NCI-H187 (cell line): ENCODE measurements around the gene TBC1D24.

ENCODE experiments used
- DNase-seq, 2 experiments: peaks; one replicate each; lab custom pipeline; 2025; lab: John Stamatoyannopoulos, UW

Gene TBC1D24

GRCh38 chr16:2517954-2518605 is 43.2 kb downstream of the TBC1D24 start:
- DNase-seq = no peak

DNA sequence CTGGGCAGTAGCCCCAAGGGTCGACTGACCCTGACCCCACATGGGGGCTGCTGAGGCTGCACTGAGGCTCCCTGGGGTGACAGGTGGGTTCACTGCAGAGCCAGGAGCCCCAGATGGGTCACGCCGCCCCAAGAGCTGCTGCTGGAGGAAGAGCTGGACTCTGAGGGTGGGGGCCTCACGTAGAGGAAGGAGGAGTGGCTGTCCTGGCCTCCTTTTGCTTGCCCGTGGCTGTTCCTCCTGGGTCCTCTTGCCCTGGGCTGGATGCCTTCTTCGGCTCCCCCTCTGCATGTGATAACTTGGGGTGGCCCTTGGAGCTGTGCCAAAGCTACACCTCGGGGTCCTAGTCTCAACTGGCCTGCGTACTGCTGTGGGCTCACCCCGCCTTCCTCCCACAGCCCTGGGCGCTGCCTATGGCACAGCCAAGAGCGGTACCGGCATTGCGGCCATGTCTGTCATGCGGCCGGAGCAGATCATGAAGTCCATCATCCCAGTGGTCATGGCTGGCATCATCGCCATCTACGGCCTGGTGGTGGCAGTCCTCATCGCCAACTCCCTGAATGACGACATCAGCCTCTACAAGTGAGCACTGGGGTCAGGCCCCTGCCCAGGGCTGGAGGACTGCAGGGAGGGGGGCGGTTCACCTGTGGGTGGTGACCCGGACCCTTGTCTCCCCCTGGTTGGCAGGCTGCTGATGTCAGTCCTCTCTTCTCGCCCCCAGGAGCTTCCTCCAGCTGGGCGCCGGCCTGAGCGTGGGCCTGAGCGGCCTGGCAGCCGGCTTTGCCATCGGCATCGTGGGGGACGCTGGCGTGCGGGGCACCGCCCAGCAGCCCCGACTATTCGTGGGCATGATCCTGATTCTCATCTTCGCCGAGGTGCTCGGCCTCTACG is 44.1 kb downstream of the TBC1D24 start:
- no peak for DNase-seq

DNA sequence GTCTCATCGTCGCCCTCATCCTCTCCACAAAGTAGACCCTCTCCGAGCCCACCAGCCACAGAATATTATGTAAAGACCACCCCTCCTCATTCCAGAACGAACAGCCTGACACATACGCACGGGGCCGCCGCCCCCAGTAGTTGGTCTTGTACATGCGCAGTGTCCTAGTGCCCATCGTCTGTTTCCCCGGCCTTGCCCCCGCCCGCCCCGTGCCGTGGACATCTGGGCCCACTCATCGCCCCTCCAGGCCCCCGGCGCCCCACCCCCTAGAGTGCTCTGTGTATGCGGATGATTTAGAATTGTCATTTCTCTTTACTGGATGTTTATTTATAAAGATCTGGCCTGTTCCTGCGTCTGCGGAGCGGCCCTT is 44.8 kb downstream of the TBC1D24 start:
- DNase-seq = no peak

DNA sequence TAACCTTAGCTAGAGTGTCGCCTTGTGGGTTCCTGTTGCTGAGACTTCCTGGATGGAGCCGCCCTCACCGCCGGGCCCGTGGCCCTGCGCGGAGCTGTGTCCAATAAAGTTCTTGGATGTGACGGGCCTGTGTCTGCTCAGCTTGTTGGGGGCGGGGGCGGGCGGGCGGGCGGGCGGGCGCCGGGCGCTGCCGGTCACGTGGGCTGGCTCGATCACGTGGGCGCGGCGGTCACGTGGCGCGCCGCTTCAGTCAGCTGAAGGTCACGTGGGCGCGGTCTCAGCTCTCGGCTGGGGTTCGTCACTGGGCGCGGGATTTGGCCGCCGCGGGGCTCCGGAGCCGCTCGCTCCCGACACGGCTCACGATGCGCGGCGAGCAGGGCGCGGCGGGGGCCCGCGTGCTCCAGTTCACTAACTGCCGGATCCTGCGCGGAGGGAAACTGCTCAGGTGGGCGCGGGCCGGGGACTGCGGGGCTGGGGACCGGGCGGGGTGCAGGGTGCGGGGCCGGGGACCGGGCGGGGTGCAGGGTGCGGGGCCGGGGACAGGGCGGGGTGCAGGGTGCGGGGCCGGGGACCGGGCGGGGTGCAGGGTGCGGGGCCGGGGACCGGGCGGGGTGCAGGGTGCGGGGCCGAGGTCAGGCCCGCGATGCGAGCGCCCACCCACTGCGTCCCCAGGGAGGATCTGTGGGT is 45.3 kb downstream of the TBC1D24 start, which contains the start of gene AMDHD2:
AMDHD2 (plus strand) TSS at position 275 of the 687 bp plus-strand sequence; CDS start at position 363, 88 bp downstream.
- peak; percentile 84 to 95 for DNase-seq

- DNase-seq = no peak
Measured at GRCh38 chr16:2520784-2521531, 46.0 kb downstream of the TBC1D24 start.

- DNase-seq = no peak
Measured at GRCh38 chr16:2523801-2524231, 48.9 kb downstream of the TBC1D24 start.

DNA sequence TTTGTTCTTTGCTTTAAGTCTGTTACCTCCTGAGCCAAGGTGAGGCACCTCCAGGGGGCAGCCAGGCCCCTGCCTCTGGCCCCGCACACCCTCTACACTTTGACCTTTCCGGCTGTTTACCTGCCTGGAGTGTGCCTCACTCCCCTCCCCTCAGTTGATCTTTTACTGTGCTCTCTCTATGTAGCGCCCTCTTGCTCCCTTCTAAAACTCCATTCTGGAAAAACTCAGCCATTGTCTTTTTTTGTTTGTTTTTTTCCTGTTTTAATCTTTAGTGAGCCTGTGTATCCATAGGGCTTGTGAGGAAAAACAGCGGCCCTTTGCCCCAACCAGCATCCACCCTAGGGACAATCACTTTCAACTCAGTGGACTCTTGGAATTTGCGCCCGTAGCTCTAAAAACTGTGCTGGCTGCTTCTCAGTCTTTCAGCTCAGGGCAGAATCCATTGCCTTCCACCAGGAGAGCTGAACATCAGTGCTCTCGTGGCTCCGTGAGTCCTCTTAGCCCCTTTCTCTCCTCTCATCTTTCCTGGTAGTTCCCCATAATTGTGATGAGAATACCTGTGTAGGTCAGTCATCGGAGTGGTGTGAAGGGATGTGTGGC is 49.5 kb downstream of the TBC1D24 start:
- DNase-seq = no peak

DNA sequence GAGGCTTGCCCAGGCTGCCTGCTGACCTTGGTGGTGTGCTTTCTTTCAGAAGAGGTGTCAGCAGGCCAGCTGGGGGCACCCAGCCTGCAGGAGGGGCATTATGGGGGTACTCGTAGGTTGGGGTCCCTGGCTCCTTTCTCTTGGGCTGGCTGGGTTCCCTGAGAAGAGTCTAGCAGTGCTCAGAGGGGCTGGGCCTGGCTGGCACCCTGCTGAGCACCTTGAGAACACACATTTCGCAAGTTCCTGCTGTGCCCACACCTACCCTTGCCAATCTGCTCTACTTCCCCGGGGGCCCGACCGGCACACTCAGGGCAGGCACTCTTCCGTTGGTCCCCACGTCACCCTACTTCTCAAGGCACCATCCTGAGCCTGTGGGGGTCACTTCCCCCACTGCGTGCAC is 51.2 kb downstream of the TBC1D24 start:
- DNase-seq = no peak

DNA sequence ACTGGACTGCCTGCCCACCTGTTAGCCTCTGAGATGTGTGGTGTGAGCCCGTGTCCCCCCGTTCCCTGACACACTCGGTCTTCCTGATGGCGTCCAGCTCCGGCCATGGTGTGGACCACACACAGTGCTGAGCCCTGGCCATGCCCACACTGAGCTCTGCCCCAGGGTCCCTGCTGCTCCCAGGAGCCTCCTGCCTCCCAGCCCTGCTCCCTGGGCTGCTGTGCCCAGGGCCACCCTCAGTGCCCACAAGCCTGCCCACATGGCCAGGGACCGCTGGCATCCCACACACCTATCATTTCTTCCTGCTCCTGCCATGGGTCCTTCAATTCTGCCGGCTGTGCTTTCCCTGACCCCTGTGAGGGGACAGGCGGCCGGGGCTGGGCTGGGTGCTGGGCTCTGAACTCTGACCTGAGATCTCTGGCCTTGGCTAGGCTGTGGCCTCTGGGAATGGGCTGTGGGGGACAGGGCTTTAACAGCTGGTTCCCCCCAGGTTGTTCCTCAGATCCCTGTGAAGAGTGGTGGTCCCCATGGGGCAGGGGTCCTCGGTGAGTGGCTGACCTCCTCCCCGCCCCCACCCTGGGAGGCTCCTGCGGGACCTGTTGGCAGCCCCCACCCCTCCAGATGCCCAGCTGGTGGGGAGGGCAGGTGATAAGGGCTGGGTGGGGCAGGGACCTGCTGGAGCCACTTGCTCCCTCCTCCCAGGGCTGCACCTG is 52.3 kb downstream of the TBC1D24 start:
- DNase-seq = no peak

GRCh38 chr16:2527784-2528100 is 52.8 kb downstream of the TBC1D24 start:
- DNase-seq = no peak

DNA sequence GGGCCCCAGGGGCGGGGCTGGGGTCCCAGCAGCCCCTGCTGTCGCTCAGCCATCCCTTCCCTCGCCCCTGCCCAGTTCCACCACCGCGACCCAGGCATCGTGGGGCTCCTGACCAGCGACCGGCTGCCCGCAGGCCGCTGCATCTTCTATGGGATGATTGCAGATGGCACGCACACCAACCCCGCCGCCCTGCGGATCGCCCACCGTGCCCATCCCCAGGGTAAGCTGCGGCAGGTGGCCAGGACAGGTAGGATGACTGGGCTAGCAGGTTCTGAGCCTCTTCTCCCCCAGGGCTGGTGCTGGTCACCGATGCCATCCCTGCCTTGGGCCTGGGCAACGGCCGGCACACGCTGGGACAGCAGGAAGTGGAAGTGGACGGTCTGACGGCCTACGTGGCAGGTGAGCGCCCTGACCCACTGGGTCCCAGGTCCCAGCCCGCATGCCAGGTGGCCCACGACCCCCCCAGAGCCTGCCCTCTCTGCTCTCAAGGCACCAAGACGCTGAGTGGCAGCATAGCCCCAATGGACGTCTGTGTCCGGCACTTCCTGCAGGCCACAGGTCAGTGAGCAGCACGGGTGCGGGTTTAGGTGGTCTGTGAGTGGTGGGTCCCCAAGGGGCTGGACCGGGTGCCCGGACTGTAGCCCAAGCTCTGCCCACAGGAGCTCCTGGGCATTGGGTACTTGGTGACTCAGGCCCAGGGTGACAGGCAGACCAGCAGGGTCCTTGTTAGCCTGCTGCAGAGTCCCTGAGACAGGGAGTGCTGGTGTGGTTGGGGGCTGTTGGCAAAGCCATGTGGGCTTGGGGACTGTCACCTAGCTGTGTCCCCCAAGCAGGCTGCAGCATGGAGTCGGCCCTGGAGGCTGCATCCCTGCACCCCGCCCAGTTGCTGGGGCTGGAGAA is 53.5 kb downstream of the TBC1D24 start:
- DNase-seq = no peak

GRCh38 chr16:2529061-2529931 is 54.4 kb downstream of the TBC1D24 start:
- DNase-seq = no peak

DNA sequence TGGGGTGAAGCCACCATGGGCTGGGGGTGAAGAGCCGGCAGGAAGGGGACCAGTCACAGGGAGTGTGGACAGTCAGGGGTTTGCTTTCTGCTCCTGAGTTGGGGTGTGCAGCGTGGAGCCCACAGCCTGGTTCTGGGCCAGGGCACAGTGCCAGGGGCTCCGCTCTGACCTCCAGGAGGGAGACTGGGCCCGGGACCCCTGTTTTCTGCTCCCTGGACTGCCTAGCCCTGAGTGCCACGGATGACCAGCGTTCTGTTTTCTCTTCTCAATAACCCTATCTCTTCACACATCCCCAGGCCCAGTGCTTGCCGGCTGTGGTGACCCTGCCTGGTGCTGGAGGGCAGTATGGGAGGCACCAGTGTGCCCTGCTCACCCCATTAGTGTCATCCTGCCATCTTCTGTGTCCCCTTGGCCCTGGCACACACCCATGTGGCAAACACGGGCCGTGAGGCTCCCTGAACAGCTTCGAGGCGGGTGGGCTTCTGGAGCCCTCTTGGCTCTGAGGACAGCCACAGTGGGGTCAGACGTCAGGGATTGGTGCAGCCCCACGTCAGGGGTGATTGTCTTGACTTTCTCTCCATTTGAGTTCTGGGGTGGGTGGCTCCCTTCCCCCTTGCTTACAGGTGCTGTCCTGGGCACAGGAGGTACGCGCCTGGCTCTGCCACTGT is 55.2 kb downstream of the TBC1D24 start:
- no peak for DNase-seq

DNA sequence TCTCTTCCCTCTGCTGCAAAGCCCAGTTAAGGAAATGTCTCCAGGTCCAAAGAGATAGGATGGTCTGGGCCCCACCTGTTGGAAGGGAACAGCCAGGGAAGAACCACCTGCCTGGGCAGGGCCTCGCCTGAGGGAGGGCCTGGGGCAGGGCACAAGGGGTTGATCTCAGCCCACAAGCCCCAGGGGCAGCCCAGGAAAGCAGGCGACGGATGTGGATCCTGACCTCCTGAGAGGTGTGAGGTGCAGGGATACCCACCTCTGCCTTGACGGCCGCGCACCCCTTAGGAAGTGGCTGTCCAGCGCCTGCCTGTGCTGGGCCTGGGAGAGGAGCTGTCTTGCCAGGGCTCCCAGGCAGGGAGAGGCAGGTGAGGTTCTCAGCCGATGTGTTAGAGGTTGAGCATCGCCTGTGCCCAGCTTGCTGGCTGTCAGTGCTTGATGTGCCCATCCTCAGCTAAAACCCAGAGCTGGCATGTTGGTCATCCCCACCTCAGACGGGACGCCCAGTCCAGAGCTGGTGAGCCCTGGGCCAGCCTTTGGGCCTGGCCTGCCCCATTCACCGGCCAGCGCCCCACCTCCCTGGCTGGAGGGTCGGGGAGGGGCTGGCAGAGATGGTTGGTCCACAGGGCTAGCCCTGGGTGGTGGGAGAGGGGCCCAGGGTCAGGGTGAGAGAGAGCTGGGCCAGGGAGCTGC is 55.8 kb downstream of the TBC1D24 start:
- no peak for DNase-seq

- no peak for DNase-seq
Measured at GRCh38 chr16:2531371-2531695, 56.4 kb downstream of the TBC1D24 start, which contains the start of gene CEMP1. TSS of gene CEMP1 (minus strand) at chr16:2531408. CDS start at chr16:2531073, 335 bp downstream.

DNA sequence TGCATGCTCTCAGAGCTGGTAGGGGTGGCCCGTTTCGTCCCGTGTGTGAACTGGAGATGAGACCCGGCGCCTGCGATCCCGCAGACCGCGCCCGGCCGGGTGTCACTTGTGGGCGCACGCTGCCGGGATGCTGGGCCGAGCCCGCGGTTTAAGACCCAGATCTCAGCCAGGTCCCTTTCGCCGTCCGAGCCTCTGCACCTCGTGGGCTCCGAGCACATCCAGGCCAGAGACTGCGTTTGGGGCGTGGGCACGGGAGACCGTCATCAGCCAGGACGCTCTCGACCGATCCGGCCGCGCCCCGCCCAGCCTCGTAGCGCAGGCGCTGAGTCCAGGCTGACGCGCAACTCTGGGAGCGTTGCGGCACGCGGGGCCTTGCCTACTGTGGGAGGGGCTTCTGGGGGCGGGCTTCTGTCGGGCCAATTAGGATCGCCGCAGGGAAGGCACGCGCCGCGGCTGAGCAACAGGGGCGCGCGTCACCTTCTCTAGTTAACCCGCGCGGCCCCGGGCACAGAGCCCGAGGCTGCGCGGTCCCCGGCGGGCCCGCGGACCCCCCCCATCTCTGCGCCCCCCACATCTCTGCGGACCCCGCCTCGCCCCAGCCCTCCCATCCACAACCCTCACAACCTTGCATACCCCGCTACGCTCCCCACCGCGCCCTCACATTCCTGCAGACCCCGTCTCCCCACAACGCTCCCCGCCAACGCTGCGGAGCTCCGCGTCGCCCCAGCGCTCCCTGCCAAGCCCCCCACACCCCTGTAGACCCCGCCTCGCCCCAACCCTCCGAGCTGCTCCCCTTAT is 57.0 kb downstream of the TBC1D24 start:
- DNase-seq = peak; percentile 94 to 98
